Measurements from ENCODE around the gene C20orf204. TPM values are rescaled to one million over a fixed set of nuclear protein-coding genes. Genes with fewer than 3 reads are reported as not detected.
A peak's percentile ranks its signal among the peaks of the same experiment; 100 is the strongest.
"Not testable (repeated sequence)": the region's sequence is repeated elsewhere in the genome, so short reads cannot be mapped to it uniquely, and the experiment has no call there.

The C20orf204 gene
- total RNA-seq, 1 donor from 2014 or later: 3.8 TPM

GRCh38 chr20:64082820-64083377 lies 46.9 kb downstream of the C20orf204 start:
- no peak overlapping the region for H3K27ac Mint-ChIP-seq
- peaks cover 38% of the 10 kb centered on the region for H3K27me3 Mint-ChIP-seq (ENCODE audit: low read depth)
- H3K4me1 Mint-ChIP-seq (ENCODE audit: low read depth): peaks cover 21% of the 10 kb centered on the region
- H3K9me3 Mint-ChIP-seq: no peaks in the 10 kb centered on the region
- peak overlapping the region; percentile 70 for H3K4me3 Mint-ChIP-seq (ENCODE audit: low read depth)
- DNase-seq (ENCODE audit: low spot score): no peak
- peaks cover 4% of the 10 kb centered on the region for H3K36me3 Mint-ChIP-seq (ENCODE audit: low read depth)
- intact Hi-C loops (cut with micrococcal nuclease): loop anchor here (2.0 kb wide), 1 partner anchor 38 kb away; no protein-coding TSS in a partner anchor

- H3K4me3 Mint-ChIP-seq (ENCODE audit: low read depth): peak overlapping the region; percentile 70
- H3K9me3 Mint-ChIP-seq: no peaks in the 10 kb centered on the region
- H3K36me3 Mint-ChIP-seq (ENCODE audit: low read depth): peaks cover 3% of the 10 kb centered on the region
- peak; percentile 66 for DNase-seq (ENCODE audit: low spot score)
- no peak overlapping the region for H3K27ac Mint-ChIP-seq
- intact Hi-C loops (cut with micrococcal nuclease): loop anchor here (2.0 kb wide), 1 partner anchor 37 kb away; no protein-coding TSS in a partner anchor
- peaks cover 39% of the 10 kb centered on the region for H3K27me3 Mint-ChIP-seq (ENCODE audit: low read depth)
- H3K4me1 Mint-ChIP-seq (ENCODE audit: low read depth): peaks cover 19% of the 10 kb centered on the region
These were observed 47.4 kb downstream of the C20orf204 start for GRCh38 chr20:64083378-64083803.

GRCh38 chr20:64083804-64084684 lies 48.1 kb downstream of the C20orf204 start, which contains the start of gene LKAAEAR1:
LKAAEAR1 (minus strand) TSS chr20:64084398; CDS start chr20:64084219, 179 bp downstream.
- Mint-ChIP-seq H3K36me3 (ENCODE audit: low read depth) (peaks cover 2% of the 10 kb centered on the region), H3K27ac (no peak within 1 kb of the TSS), H3K27me3 (ENCODE audit: low read depth) (peaks cover 43% of the 10 kb centered on the region), H3K4me1 (ENCODE audit: low read depth) (peaks cover 19% of the 10 kb centered on the region), H3K9me3 (no peaks in the 10 kb centered on the region), H3K4me3 (ENCODE audit: low read depth) (peak within 1 kb of the TSS; percentile 81)
- intact Hi-C loops (cut with micrococcal nuclease): loop anchor here (2.0 kb wide), 2 partner anchors 19 to 37 kb away; no protein-coding TSS in a partner anchor
- DNase-seq (ENCODE audit: low spot score): no peak

GRCh38 chr20:64084685-64085152 lies 48.7 kb downstream of the C20orf204 start:
- no peaks in the 10 kb centered on the region for H3K36me3 Mint-ChIP-seq (ENCODE audit: low read depth)
- H3K27me3 Mint-ChIP-seq (ENCODE audit: low read depth): peaks cover 43% of the 10 kb centered on the region
- H3K4me1 Mint-ChIP-seq (ENCODE audit: low read depth): peaks cover 18% of the 10 kb centered on the region
- peak overlapping the region; percentile 81 for H3K4me3 Mint-ChIP-seq (ENCODE audit: low read depth)
- no peaks in the 10 kb centered on the region for H3K9me3 Mint-ChIP-seq
- no peak overlapping the region for H3K27ac Mint-ChIP-seq
- intact Hi-C loops (cut with micrococcal nuclease): loop anchor here (2.0 kb wide), 1 partner anchor 18 kb away; no protein-coding TSS in a partner anchor
- DNase-seq (ENCODE audit: low spot score): no peak

- peaks cover 39% of the 10 kb centered on the region for H3K27me3 Mint-ChIP-seq (ENCODE audit: low read depth)
- no peaks in the 10 kb centered on the region for H3K36me3 Mint-ChIP-seq (ENCODE audit: low read depth)
- H3K27ac Mint-ChIP-seq: no peak overlapping the region
- H3K9me3 Mint-ChIP-seq: no peaks in the 10 kb centered on the region
- DNase-seq (ENCODE audit: low spot score): no peak
- intact Hi-C loops (cut with micrococcal nuclease): no loop called here
- no peak overlapping the region for H3K4me3 Mint-ChIP-seq (ENCODE audit: low read depth)
- H3K4me1 Mint-ChIP-seq (ENCODE audit: low read depth): peaks cover 12% of the 10 kb centered on the region
These were observed 50.8 kb downstream of the C20orf204 start for GRCh38 chr20:64086801-64087200.

DNA sequence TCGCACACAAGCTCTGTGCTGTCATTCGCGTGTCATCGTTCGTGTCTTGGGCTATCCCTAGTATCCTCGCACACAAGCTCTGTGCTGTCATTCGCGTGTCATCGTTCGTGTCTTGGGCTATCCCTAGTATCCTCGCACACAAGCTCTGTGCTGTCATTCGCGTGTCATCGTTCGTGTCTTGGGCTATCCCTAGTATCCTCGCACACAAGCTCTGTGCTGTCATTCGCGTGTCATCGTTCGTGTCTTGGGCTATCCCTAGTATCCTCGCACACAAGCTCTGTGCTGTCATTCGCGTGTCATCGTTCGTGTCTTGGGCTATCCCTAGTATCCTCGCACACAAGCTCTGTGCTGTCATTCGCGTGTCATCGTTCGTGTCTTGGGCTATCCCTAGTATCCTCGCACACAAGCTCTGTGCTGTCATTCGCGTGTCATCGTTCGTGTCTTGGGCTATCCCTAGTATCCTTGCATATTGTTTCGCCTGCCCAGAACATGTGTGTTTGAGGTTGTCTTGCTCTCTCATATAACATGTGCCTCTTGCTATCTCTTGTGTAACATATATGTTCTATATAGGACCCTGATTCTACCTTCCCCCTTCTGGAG lies 51.3 kb downstream of the C20orf204 start:
- H3K36me3 Mint-ChIP-seq (ENCODE audit: low read depth); H3K9me3 Mint-ChIP-seq; H3K4me3 Mint-ChIP-seq (ENCODE audit: low read depth); DNase-seq (ENCODE audit: low spot score); intact Hi-C loops (cut with micrococcal nuclease); H3K27ac Mint-ChIP-seq: not testable (repeated sequence)
- Mint-ChIP-seq H3K27me3 (ENCODE audit: low read depth) (peaks cover 34% of the 10 kb centered on the region), H3K4me1 (ENCODE audit: low read depth) (peaks cover 10% of the 10 kb centered on the region)

DNA sequence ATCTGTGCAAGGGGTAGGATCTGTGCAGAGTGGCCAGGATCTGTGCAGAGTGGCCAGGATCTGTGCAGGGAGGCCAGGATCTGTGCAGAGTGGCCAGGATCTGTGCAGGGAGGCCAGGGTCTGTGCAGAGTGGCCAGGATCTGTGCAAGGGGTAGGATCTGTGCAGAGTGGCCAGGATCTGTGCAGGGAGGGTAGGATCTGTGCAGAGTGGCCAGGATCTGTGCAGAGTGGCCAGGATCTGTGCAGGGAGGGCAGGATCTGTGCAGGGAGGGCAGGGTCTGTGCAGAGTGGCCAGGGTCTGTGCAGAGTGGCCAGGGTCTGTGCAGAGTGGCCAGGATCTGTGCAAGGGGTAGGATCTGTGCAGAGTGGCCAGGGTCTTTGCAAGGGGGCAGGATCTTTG lies 52.6 kb downstream of the C20orf204 start:
- H3K36me3 Mint-ChIP-seq (ENCODE audit: low read depth); H3K4me3 Mint-ChIP-seq (ENCODE audit: low read depth); DNase-seq (ENCODE audit: low spot score); H3K4me1 Mint-ChIP-seq (ENCODE audit: low read depth); H3K27ac Mint-ChIP-seq; H3K9me3 Mint-ChIP-seq; intact Hi-C loops (cut with micrococcal nuclease): not testable (repeated sequence)
- peaks cover 25% of the 10 kb centered on the region for H3K27me3 Mint-ChIP-seq (ENCODE audit: low read depth)

Other genes starting within 250 kb of the C20orf204 start
- 1.1 and 1.9 TPM in 2 replicates for gene ZBTB46, start 204.9 kb upstream of the C20orf204 start, total RNA-seq
- gene ABHD16B, start 174.7 kb upstream of the C20orf204 start, total RNA-seq: 0.16 TPM in 1 of 2 replicates, not detected in the other
- 62.5 and 66.7 TPM in 2 replicates for gene TPD52L2, start 170.9 kb upstream of the C20orf204 start, total RNA-seq
- gene DNAJC5, start 141.1 kb upstream of the C20orf204 start, total RNA-seq: 38.1 and 40.0 TPM in 2 replicates
- gene UCKL1, start 79.8 kb upstream of the C20orf204 start, total RNA-seq: 48.7 and 51.2 TPM in 2 replicates
- gene ZNF512B, start 66.3 kb upstream of the C20orf204 start, total RNA-seq: 26.2 and 27.0 TPM in 2 replicates
- gene SAMD10, start 56.5 kb upstream of the C20orf204 start, total RNA-seq: 23.4 and 25.3 TPM in 2 replicates
- gene PRPF6, start 55.0 kb upstream of the C20orf204 start, total RNA-seq: 68.9 and 70.3 TPM in 2 replicates
- gene SOX18, start 13.5 kb downstream of the C20orf204 start, total RNA-seq: 1.0 and 1.1 TPM in 2 replicates
- 49.0 and 49.9 TPM in 2 replicates for gene TCEA2, start 27.0 kb downstream of the C20orf204 start, total RNA-seq
- gene RGS19, start 43.3 kb downstream of the C20orf204 start, total RNA-seq: 42.0 and 43.3 TPM in 2 replicates
- 0.32 and 0.41 TPM in 2 replicates for gene OPRL1, start 43.9 kb downstream of the C20orf204 start, total RNA-seq
- gene LKAAEAR1, start 48.2 kb downstream of the C20orf204 start, total RNA-seq: 0.21 and 0.25 TPM in 2 replicates
- not detected in 2 replicates for gene NPBWR2, start 71.4 kb downstream of the C20orf204 start, total RNA-seq
- gene MYT1, start 128.3 kb downstream of the C20orf204 start, total RNA-seq: not detected in 2 replicates
- 31.7 and 32.7 TPM in 2 replicates for gene PCMTD2, start 219.6 kb downstream of the C20orf204 start, total RNA-seq

Measured in activated T-helper 2 cell treated with anti-CD3 and anti-CD28 coated beads, Interferon-gamma antibody, Interleukin-2, Interleukin-4, amounts not matched to agents 10 μg/mL and 5 μg/mL and 100 μg/mL, durations not matched to agents 14 hours and 24 hours and 36 hours (primary cell).